Measurements from ENCODE around the gene SEMA4G. TPM values are rescaled to one million over a fixed set of nuclear protein-coding genes. Genes with fewer than 3 reads are reported as not detected.

SEMA4G gene
- total RNA-seq, 4 donors from 2014 or later: 0.66 to 2.5 (median 1.4) TPM

GRCh38 chr10:100989088-100989487, 19.8 kb downstream of the SEMA4G start:
- no peaks in the 10 kb centered on the region for H3K9me3 ChIP-seq
- DNase-seq (ENCODE audit: extremely low spot score): no peak
- WGBS: 94% methylated on average over 21 of the region's 21 CpGs
- H3K4me3 ChIP-seq: no peak overlapping the region
- peaks cover 22 to 51% (median 38%) of the 10 kb centered on the region in 4 donors for H3K4me1 ChIP-seq
- TF ChIP-seq POLR2AphosphoS5 (IDR thresholded peaks at IDR 0.05): no peak
- no peak for TF ChIP-seq POLR2A (IDR thresholded peaks at IDR 0.05; ENCODE audit: low read depth)
- TF ChIP-seq CTCF (IDR thresholded peaks at IDR 0.05): no peak
- TF ChIP-seq EP300 (IDR thresholded peaks at IDR 0.05): no peak
- H3K27ac ChIP-seq (replicated peaks in 1 of 4): no peak overlapping the region
- intact Hi-C loops (cut with DNase I): loop anchor here (5.0 kb wide), 1 partner anchor 38 kb away; no protein-coding TSS in a partner anchor
- H3K36me3 ChIP-seq: peaks cover 19 to 65% (median 50%) of the 10 kb centered on the region in 4 donors
- no peaks in the 10 kb centered on the region for H3K27me3 ChIP-seq

GRCh38 chr10:100993986-100994708, 24.8 kb downstream of the SEMA4G start:
- no peak for DNase-seq (ENCODE audit: extremely low spot score)
- Histone ChIP-seq H3K9me3 (no peaks in the 10 kb centered on the region), H3K4me1 (peaks cover 10 to 39% (median 31%) of the 10 kb centered on the region in 4 donors), H3K27ac (replicated peaks in 1 of 4) (peak overlapping the region in 1 of 4 donors; percentile 12), H3K36me3 (peaks cover 19 to 45% (median 33%) of the 10 kb centered on the region in 4 donors), H3K4me3 (no peak overlapping the region), H3K27me3 (no peaks in the 10 kb centered on the region)
- 52% methylated on average over 10 of the region's 10 CpGs for WGBS
- TF ChIP-seq CTCF (IDR thresholded peaks at IDR 0.05): peak; percentile 71 to 72 (median 72)
- TF ChIP-seq EP300 (IDR thresholded peaks at IDR 0.05): no peak
- no peak for TF ChIP-seq POLR2A (IDR thresholded peaks at IDR 0.05; ENCODE audit: low read depth)
- no peak for TF ChIP-seq POLR2AphosphoS5 (IDR thresholded peaks at IDR 0.05)
- intact Hi-C loops (cut with DNase I): no loop called here

GRCh38 chr10:100995181-100995580, 25.9 kb downstream of the SEMA4G start:
- intact Hi-C loops (cut with DNase I): no loop called here
- Histone ChIP-seq H3K27me3 (no peaks in the 10 kb centered on the region), H3K27ac (replicated peaks in 1 of 4) (no peak overlapping the region), H3K36me3 (peaks cover 19 to 35% (median 29%) of the 10 kb centered on the region in 4 donors), H3K4me1 (peaks cover 10 to 33% (median 26%) of the 10 kb centered on the region in 4 donors), H3K9me3 (no peaks in the 10 kb centered on the region), H3K4me3 (no peak overlapping the region)
- no peak for DNase-seq (ENCODE audit: extremely low spot score)
- no CpG with 5 or more reads among the region's 6 CpGs for WGBS
- TF ChIP-seq POLR2AphosphoS5 (IDR thresholded peaks at IDR 0.05): no peak
- TF ChIP-seq EP300 (IDR thresholded peaks at IDR 0.05): no peak
- no peak for TF ChIP-seq POLR2A (IDR thresholded peaks at IDR 0.05; ENCODE audit: low read depth)
- TF ChIP-seq CTCF (IDR thresholded peaks at IDR 0.05): no peak

- Histone ChIP-seq H3K4me3 (peak overlapping the region; percentile 79 to 93 (median 84)), H3K4me1 (peaks cover 22 to 46% (median 40%) of the 10 kb centered on the region in 4 donors), H3K9me3 (no peaks in the 10 kb centered on the region), H3K36me3 (peaks cover 9 to 19% (median 14%) of the 10 kb centered on the region in 4 donors), H3K27me3 (no peaks in the 10 kb centered on the region), H3K27ac (replicated peaks in 1 of 4) (peak overlapping the region; percentile 98 to 100 (median 100))
- no peak for TF ChIP-seq CTCF (IDR thresholded peaks at IDR 0.05)
- TF ChIP-seq POLR2A (IDR thresholded peaks at IDR 0.05; ENCODE audit: low read depth): no peak
- no peak for TF ChIP-seq EP300 (IDR thresholded peaks at IDR 0.05)
- TF ChIP-seq POLR2AphosphoS5 (IDR thresholded peaks at IDR 0.05): no peak
- intact Hi-C loops (cut with DNase I): loop anchor here (2.0 kb wide), 1 partner anchor 16 kb away; no protein-coding TSS in a partner anchor
- 40% methylated on average over 2 of the region's 46 CpGs for WGBS
- no peak for DNase-seq (ENCODE audit: extremely low spot score)
Measured at GRCh38 chr10:100996678-100997359, 27.5 kb downstream of the SEMA4G start.
